Daoy (cell line): ENCODE data around the gene SRC. TPM values are rescaled to one million over a fixed set of nuclear protein-coding genes. Genes with fewer than 3 reads are reported as not detected.
"Not testable (repeated sequence)": the region's sequence is repeated elsewhere in the genome, so short reads cannot be mapped to it uniquely, and the experiment has no call there.

Experiments
- DNase-seq: peaks from one replicate; pipeline ENCODE4 v3.0.0-alpha.2; 2015; ENCODE audit warnings: low read depth
- total RNA-seq: library from RNA; depleted of rRNA; stranded (reverse); fragments of >200 nt; shearing (Covaris generic); gene quantifications from 2 replicates; pipeline ENCODE4 v1.2.3, GENCODE V29; 2014

Gene SRC
- total RNA-seq, 1 experiment from 2014 or later = 9.5 TPM

DNA sequence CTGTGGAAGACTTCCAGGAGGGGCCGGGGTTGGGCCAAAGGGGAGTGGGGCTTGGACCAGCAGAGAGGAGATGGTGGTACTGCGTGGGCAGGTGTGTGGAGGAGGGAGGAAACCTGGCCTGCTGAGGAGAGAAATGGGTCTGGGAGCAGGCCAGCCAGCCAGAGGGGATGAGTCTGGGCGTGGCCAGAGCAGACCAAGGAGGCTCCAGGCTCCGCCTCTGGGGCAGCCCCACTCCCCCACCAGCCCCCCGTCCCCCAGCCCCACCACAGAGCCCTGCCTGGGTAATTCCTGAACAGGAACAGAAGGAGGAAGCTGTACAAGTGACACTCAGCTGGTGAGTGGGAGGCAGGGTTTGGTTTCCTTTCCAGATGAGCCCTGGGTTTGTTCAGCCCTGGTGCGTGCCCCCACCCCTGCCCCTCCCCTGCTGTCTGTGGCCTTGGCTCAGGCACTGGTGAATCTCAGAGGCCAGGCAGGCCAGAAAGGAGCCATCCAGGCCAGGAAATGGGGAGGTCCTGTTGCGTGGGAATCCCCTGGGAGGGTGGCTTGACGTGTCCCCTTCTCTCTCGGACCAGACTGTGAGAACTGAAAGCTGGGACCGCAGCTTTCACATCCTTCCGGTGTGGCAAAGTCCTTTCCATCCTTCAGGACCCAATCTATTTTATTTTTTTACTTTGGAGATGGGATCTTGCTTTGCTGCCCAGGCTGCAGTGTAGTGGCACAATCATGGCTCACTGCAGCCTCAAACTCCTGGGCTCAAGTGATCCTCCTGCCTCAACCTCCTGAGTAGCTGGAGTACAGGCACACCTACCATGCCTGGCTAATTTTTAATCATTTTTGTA, 9.4 kb upstream of the SRC start:
- DNase-seq = peak; percentile 51

DNA sequence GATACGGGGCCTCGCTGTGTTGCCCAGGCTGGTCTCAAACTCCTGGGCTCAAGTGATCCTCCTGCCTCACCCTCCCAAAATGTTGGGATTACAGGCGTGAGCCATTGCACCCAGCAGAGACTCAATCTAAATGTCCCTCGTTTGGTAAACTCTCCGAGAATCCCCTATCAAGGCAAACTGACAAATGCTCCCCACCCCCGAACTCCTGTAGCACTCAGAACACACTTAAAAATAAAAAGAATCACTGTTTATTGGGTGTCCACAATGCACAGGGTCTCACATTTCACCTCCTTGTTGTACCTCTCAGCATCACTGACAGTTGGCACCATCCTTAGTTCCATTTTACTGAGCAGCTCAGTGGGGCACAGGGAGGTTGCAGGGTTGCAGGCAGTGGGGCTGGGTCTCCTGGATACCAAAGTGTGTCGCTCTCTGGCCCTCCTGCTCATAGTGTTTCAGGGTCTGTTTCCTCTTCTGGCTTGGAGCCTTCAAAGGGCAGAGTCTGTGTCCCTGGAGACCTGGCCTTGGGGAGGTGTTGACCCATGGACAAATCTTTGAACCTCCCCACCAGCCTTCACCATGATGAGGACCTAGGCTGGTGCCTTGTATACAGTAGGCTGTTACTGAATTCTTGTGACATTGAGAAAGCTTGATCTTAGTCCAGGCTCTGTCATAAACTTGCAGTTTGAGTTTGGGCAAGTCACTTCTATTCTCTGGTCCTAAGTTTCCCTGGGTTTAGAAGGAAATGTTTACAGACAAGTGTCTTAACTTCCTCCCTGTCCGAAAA, 8.5 kb upstream of the SRC start:
- no peak for DNase-seq

DNA sequence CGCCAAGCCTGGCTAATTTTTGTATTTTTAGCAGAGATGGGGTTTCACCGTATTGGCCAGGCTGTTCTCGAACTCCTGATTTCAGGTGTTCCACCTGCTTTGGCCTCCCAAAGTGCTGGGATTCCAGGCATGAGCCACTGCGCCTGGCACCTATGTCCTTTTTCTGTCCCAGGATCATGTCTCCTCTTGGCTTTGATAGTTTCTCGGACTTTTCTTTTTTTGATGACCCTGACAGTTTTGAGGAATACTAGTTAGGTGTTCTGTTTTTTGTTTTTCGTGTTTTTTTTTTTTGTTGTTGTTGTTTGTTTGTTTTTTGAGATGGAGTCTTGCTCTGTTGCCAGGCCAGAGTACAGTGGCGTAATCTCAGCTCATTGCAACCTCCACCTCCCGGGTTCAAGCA, 7.6 kb upstream of the SRC start:
- DNase-seq = not testable (repeated sequence)

DNA sequence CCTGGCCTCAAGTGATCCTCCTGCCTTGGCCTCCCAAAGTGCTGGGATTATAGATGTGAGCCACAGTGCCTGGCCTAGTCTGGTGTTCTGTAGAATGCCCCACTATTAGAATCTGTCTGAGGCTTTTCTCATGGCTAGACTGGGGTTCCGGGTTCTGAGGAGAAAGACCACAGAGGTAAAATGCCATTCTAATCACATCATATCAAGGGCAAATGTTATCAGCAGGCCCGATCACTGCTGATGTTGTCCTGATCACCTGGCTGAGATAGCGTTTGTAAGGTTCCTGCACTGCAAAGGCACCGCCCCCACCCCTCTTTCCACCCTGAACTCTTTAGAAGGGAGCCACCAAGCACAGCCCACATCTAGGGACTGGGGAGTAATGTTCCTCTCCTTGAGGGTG, 6.7 kb upstream of the SRC start:
- DNase-seq = no peak

DNA sequence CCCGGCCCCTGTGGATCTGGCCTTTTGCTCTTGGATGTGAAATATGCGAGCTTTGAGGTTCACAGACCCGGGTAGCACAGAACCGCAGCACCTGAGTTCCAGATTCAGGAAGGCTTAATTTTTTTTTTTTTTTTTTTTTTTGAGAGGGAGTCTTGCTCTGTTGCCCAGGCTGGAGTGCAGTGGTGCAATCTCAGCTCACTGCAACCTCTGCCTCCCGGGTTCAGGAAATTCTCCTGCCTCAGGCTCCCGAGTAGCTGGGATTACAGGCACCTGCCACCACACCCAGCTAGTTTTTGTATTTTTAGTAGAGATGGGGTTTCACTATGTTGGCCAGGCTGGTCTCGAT, 6.2 kb upstream of the SRC start:
- DNase-seq = not testable (repeated sequence)

DNA sequence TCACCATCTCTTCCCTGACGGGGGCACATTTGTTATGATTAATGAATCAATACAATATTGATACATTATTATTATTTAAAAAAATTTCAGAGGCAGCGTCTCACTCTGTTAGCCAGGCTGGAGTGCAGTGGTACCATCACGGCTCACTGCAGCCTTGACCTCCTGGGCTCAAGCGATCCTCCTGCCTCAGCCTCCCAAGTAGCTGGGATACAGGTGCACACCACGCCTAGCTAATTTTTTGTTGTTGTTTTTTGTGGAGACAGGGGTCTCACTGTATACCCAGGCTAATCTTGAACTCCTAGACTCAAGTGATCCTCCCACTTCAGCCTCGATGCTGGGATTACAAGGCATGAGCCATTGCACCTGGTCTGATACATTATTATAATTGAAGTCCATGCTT, 4.9 kb upstream of the SRC start:
- DNase-seq = no peak

DNA sequence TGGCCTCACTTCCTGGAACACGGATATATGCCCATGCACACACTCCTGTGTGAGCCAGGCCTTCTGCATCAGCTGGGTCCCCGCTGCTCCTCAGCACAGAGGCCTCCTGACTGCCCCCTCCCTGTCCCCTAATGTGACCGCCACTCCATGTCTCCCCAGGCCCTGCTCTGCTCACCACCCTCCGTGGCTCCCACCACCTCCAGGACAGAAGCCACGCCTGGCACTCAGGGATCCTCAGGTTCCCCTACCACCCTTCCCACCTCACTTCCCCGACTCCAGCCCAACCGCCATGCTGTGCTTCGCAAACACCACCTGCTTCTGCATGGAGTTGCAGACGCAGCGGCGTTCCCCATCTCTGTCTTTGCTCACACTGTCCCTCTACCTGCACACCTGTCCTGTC, 4.3 kb upstream of the SRC start:
- DNase-seq = no peak

DNA sequence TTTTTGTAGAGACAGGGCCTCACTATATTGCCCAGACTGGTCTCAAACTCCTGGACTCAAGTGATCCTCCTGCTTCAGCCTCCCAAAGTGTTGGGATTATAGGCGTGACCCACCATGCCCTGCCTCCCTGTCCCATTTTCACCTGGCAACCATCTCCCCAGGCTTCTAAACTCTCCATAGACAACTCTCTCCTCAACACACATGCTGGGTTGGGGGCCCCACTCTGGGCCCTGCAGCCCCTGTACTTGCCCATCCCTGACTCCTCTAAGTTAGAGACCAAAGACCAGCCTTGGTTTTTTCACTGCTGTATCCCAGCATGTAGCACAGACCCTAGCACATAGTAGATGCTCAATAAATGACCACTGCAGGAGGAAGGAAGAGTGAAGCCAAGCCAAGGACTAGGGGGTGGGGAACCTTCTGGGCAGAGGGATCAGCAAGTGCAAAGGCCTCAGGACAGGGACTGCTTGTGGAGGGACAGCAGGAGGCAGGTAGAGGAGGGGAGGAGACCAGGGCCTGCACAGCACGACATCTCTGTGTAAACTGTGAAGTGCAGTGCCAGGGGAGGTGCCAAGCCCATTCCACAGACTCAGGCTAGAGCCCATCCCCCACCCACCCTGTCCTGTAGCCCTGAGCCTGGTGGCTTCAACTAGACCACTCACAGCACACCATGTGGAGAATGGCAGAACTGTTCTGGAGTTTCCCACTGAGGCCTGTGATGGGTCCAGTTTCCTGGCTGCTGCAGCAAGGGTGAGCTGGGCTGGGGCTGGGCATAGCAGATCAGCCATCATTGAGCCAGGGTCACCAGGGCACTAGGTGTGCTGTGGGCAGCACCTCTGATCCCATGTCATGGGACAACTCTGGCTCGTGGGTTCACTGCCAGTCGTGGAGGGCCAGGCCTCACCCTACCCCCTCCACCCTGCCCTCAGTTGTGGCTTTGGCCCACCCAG, 3.4 kb upstream of the SRC start:
- DNase-seq = no peak

DNA sequence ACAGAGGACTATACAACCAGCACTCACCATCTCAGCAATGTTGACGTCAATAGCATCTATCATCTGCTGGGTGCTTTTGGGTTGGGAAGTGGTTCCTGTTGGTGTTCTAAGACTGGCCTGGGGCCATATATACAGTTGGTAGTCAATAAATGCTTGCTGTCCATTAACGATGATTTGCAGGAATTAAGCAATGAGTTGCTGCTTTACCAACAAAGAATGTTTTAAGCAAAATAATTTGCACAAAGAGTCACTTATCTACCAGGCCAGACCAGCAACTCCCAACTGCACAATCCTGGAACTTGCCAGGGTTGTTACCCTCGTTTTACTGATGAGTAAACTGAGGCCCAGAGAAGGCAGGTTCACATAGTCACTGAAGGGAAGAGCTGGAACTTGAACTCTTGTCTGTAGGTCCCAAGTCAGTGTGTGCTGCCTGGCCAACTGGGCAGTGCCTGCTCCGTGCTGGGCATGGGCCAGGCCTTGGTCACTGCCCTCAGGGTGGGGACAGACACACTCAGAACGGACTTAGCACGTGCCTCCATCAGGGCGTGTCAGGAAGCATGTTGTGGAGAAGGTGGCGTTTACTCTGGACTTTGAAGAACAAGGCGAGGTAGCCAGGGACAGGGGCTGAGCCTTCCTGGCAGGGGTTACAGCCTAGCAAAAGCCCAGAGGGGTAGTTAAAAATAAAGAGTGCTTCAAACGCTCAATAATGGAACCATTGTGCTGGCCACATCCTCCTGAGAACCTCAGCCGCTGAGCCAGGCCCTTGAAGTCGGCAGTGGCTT, 2.5 kb upstream of the SRC start:
- no peak for DNase-seq

DNA sequence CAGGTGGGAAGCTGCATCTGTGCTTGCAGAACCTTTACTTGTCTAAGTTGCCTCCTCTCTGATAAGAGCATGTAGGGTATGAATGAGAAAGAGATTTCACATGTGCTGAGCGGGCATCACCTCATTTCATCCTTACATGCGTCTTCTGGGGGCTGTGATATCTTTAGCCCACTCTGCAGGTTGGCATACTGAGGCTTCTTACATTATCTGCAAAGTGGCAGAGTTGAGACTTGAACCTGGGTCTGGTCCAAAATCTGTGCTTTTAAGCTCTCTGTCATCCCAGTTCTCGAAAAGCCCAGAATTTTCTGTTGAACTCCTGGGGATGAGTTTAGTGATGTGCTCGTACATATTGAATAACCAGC, 2.0 kb upstream of the SRC start:
- DNase-seq = no peak

DNA sequence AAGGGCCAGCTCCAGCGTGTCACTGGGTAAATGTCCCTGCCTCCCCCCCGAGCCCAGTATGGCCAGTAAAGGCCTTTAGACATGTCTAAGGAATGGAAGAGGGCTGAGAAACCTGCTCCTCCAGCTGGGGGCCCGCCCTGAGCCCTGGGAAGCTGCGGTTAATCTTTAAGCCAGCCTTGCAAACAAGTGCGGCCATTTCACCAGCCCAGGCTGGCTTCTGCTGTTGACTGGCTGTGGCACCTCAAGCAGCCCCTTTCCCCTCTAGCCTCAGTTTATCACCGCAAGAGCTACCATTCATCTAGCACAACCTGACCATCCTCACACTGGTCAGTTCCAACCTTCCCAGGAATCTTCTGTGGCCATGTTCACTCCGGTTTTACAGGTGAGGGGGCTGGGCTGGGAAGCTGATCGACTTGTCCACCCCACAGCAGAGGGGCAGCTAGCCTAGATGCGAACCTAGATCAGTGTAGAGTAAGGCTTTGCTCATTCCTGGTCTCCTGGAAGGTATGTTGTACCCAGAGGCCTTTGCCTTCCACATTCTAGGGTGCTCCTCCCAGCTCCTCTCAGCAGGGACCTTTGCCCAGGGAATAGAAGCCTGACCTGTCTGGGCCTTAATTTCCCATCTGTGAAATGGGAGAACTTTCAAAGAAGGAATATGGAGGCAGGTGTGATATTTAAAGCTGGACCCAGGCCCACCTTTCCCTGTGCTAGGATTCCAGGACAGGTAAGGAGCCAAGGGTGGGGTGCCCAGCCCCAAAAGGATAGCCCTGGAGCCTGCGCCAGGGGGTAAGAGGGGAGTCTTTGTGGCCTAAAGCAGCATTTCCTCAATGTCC, 1.2 kb upstream of the SRC start:
- no peak for DNase-seq

DNA sequence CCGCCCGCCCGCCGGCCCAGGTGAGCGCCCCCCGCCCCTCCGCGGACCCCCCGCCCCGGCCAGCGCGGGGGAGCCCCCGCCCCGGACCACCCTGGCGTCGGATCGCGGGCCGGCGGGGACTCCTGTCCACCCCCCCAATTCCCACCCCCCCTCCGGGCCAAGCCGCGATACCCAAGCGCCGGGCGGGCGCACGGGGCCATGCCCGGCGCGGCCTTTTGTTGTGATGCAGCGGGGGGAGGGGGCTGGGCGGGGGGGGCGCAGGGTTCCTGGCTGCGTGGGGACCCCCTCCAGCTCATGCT, 245 bp downstream of the SRC start:
- no peak for DNase-seq

DNA sequence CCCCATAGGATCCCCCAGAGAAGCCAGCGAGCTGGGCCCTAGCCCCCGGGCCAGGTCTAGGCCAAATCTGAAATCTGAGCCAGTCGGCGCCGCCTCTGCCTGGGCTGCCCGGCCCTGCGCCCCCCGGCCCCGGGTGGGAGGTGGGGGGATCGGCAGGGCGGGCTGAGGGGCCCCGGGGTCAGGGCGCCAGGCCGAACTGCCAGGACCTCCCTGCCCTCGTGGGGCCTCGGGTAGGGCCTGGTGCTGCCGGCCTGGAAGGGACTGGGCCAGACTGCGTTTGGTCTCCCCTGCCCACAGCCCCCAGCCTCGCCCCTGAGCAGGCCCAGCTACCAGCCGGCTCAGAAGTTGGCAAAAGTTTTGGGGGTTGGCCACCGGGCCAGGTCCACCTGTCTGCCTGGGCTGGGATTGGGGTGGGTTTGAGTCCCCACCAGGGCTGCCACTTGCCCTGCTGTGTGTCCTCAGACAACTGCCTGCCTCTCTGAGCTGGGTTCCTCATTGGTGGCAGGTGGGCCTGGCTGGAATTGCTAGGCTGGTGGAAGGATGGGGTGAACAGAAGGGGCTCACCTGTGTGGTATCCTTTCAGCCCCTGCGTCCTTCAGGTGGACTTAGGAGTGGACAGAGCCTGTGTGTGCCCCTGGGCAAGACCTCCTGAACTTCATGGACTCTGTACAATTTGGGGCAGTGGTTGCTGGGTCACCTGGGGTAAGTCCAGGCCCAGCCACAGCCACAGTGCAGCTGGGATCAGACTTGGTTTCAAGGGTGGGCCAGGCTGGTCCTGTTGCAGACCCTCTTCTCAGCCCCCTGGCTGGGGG, 801 bp downstream of the SRC start:
- DNase-seq = no peak

DNA sequence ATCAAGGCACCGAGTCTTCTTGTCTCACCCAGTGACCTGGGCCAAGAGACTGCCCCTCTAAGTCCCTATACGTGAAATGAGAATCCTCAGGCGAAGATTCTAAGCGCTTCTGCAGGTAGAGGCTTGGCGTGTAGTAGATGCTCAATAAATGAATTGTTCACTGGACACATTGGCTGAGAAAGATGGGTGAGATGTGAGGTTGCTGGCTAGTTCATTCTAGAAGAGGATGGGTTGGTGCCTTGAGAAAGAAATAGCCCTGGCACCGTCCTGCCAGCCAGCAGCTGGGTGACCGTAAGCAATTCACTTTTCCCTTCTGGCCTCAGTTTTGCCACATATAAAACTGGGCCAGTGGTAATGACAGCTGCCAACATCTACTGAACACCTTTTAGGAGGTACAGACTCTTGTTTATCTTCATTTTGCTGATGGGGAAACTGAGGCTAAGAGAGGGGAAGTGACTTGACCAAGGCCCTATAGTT, 1.4 kb downstream of the SRC start:
- no peak for DNase-seq

DNA sequence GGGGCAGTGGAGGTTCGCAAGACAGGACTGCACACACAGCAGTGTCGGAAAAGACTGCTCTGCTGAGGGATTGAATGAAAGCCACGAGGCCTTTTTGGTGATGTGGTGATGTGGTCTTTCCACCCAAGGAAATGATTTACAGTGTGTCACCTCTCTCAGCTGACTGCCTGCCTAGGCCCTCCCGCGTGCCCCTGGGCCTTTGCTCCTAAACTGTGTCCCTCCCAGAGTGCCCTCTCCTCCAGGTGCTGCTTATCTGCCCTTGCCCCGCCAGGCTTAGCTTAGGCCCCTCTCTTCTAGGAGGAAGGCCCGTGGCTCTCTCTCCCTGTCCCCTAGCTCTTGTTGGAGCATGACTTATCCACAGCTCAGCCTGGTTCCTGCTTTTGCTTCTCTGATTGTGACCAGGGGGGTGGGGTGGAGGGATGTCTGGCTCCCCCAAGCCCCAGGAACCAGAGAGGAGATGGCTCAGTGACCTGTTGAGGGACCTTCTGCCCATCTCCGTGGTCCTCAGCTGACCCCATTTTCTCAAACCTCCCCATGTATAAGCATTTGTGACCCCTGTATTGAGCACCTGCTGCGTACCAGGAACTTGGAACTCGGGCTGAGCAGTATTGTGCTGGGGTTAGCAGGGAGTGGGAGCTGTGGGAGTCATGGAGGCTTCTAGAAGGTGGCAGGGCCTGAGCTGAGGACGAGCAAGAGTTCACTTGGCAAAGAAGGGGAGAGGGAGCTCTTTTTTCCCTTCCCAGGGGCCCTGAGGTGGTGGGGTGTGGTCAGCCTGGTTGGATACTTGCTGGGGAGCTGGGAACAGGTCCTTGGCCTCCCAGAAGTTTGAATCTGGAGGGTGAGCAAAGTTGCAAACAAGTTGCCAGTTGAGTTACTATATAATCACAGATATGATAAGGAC, 2.2 kb downstream of the SRC start:
- DNase-seq = no peak

DNA sequence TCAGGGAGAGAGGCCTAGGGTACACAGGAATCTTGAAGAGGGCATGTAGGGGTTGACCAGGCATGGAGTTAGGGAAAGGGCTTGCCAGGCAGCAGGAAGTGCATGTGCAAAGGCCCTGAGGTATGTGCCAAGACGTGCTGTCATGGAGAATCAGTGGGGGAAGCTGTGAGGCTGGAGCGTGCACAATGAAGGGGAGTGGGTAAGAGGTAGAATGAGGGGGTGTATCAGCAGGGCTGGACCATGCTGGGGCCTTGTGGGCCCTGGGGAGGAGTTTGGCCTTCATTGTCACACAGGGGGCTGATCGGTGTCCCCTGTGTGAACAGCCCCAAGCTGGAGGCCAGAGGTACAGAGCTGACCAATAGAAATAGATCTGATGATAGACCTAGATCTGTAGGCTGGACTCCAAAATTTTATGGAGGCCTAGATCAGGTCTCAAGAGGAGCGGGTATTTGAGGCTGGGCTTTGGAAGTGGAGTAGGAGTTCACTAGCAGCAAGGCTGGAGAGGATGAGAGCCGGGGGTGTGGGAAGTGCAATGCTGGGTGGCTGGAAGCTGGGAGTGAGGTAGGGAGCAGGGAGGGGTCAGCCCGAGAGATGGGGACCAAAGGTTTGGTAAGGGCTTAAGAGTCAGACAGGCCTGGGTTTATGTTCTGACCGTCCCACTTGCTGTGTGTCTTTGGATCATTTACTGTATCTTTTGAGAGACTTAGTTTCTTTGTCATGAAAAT, 3.0 kb downstream of the SRC start:
- no peak for DNase-seq

DNA sequence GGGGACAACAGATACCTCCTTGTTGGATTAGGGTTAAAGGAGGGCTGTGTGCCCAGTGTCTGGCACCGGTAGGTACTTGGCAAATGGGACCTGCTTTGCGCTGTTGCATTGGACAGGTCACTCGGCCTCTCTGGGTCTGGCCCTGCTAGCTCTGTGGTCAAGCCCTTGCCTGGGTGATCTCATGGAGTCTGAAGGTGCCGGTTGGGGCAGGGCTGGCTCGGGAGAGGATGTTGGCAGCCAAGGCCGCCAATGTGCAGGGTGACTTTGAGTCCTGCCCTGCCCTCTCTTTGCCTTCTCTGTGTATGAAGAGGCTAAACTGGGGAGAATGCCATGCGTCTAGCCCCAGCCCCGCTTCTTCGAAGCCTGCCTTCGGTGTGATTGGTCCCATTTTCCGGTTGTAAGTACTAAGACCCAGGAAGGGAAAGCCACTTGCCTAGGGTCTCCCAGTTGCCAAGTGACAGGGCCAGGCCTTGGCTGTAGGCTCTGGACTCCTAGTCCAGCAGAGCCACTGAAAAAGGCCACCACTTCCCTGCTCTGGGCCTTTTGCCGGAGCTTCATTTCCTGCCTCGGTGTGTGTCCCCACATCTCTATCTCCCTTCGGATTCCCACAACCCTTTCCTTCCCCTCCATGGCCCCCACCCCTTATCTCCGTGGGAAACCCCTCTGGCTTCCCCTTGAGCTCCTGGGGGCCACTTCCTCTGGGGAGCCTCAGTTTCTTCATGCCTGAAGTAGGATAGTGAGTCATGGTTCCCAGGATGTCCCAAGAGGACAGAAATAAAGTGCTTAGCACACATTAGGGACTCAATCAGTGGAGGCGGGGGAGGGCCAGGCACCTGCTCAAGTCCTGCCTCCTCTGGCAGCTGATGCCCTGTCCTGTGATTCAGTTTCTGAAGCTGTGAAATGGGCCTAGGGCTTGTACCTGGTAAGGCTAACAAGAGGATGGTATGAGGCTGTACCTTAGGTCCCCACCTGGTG, 3.9 kb downstream of the SRC start:
- peak; percentile 29 for DNase-seq
